GM20000 (cell line): ENCODE results near the gene ADAMTS2.
"Not testable (repeated sequence)": the region's sequence is repeated elsewhere in the genome, so short reads cannot be mapped to it uniquely, and the experiment has no call there.

Experiments used
- DNase-seq: peaks from one replicate; pipeline ENCODE4 v3.0.0; 2012; ENCODE audit warnings: low spot score
- TF ChIP-seq, protein P1 (sequence below): IDR thresholded peaks from 2 replicates; pipeline ENCODE4 v1.5.1; 2012; ENCODE audit warnings: mild to moderate bottlenecking, control low read depth; ENCODE audit errors: extremely low read depth, missing control alignments

The ADAMTS2 gene

DNA sequence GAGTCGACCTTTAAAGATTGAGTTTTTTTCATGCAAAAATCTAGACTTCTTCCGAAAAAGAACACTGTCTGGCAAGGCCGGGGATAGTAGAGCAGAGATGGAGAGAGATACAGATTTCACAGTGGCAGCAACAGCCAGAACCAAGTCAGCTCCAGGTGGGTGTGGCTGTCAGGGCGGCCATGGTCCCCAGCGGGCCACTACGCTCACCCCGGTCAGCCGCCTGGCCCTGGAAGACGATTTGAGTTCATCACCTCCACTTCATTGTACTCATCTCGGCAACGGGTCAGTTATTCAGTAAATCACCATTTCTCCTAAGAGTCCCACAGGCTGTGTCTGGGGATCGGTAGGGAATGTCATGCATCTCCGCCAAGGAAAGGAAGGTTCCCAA lies 232.1 kb downstream of the ADAMTS2 start:
- TF ChIP-seq, protein P1, sequence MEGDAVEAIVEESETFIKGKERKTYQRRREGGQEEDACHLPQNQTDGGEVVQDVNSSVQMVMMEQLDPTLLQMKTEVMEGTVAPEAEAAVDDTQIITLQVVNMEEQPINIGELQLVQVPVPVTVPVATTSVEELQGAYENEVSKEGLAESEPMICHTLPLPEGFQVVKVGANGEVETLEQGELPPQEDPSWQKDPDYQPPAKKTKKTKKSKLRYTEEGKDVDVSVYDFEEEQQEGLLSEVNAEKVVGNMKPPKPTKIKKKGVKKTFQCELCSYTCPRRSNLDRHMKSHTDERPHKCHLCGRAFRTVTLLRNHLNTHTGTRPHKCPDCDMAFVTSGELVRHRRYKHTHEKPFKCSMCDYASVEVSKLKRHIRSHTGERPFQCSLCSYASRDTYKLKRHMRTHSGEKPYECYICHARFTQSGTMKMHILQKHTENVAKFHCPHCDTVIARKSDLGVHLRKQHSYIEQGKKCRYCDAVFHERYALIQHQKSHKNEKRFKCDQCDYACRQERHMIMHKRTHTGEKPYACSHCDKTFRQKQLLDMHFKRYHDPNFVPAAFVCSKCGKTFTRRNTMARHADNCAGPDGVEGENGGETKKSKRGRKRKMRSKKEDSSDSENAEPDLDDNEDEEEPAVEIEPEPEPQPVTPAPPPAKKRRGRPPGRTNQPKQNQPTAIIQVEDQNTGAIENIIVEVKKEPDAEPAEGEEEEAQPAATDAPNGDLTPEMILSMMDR = no peak
- DNase-seq = peak; percentile 3

DNA sequence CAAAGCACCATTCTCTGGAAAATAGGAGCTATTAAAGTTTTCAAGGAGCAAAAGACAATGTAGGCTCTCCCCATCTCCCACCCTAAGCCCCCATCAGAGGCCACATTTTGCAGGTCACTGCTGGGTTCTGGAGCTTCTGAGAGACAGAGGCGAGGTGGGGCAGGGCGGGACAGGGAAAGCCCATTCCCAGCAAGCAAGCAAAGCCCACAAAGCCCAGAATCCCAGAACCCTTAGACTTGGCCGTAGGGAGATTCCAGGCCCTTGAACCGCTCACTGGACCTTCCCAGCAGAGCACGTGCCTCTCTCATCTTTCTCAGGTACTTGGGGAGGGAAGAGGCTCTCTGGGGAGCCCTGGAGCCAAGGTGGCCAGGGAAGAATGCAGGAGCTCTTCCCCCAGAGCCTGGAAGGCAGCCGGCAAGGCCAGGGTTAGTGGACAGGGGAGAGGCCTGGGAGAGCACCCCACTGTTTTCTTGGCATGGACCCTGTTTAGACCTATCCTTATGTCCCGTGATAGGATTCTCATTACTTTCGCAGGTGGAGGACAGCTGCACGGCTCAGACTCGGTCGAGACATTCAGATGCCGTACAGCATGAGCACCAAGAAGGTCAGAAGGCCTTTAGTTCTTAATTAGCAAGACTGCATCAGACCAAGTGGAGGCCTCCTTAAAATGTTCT lies 232.7 kb downstream of the ADAMTS2 start:
- peak; percentile 4 for DNase-seq
- TF ChIP-seq, protein P1 = no peak

DNA sequence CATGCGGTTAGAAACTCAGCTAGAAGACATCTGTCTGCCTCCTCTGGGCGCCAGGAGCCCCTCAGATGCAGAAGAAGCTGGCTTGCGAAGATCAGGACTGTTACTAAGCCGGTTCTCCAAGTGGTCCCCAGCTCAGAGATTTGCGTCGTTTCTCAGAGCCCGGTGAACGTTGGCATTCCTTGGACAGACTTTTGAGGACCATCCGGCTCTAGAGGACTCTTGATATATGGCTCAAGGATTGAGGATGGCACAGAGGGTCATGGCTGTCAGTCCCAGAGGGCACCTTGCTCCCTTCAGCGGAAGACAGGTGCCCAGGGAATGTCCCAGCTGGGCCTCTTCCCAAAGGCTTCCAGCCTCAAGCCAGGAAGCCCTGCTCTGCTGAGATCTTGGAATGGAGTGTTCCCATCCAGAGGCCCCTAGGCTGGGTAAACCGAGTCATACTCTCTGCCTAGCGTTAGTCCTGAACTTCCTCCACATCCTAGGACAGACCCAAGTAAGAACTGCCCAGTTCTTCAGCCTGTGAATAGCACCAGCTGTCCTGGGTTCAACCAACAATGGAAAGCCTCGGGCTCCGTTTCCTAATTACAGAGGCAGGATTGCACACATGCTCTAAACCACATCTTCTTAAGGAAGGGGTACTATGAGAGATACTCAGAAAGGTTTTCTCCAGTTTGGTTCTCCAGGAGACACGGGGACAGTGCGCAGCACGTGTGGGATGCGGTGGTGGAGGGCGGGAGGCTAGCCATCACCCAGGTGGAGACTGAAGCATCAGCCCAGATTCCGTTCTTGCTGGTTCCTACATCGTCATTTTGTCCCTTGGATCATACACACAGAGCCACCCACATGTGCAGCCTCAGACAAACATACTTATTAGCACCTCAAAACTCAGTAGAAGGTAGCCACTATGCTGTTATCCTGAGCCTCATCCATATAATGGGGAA lies 233.7 kb downstream of the ADAMTS2 start:
- TF ChIP-seq, protein P1 = no peak
- peak; percentile 2 for DNase-seq

DNA sequence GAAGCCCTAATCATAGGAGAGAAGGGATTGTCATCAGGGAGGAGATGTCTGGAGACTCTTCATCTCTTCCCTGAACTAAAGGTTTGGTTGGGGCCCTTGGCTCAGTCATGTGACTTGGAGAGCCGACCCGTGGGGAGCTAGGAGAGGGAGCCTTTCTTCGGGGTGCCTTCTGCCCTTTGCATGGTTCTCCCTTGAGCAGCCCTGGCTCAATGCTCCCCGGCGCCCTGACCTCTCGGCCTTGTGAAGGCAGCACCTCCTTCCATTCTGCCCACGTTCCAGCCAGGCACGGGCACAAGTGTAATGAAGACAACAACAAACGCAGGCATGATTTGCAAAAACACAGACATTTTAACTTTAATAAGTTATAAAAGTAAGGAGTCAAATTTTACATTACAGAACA lies 234.7 kb downstream of the ADAMTS2 start:
- peak; percentile 2 for DNase-seq

DNA sequence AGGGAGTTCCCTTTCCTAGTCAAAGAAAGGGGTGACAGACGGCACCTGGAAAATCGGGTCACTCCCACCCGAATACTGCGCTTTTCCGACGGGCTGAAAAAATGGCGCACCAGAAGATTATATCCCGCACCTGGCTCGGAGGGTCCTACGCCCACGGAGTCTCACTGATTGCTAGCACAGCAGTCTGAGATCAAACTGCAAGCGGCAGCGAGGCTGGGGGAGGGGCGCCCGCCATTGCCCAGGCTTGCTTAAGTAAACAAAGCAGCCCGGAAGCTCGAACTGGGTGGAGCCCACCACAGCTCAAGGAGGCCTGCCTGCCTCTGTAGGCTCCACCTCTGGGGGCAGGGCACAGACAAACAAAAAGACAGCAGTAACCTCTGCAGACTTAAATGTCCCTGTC lies 244.0 kb downstream of the ADAMTS2 start:
- not testable (repeated sequence) for DNase-seq

More for the DNA sequence above, 234.7 kb downstream of the ADAMTS2 start:
- TF ChIP-seq, protein P1 = no peak

DNA sequence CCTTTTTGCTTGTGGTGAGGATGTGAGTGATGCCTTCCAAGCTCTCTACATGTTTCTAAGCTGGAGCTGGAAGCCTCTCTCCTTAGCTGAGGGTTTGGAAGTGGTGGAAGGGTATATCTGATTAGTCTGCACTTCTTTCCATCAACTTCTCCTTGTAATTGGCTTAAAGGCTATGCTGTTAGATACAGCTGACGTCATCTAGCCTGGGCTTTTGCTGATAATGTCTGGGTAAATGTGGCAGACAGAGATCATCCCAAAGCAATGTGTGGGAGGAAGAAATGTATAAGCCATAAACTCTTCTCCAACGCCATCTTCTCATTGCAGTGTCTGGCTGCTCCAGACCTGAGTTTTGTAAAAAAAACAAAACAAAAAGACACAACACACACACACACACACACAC lies 255.8 kb downstream of the ADAMTS2 start:
- TF ChIP-seq, protein P1 = no peak
- no peak for DNase-seq

DNA sequence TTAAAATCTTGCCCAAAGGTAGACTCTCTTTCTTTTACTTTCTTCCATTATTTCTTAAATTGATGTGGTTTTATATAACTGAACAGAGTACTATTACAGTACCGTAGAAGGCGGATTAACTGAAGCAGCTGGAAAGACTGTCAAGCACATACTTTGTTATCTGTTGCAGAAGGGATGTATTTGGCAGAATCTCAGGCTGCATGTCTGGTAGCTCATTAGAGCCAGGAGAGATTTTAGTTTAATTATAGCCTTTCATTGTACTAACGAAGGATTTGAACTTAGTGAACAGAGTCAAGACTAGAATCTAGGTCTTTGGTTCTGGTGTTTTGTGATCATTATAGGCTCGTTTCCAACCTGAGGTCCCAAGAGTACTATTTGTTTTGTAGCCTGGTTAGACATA lies 264.5 kb downstream of the ADAMTS2 start:
- no peak for DNase-seq
- TF ChIP-seq, protein P1 = no peak
